ENCODE results near the gene DGKZ.

Gene DGKZ

GRCh38 chr11:46381819-46382645 lies 34.8 kb downstream of the DGKZ start:
- DNase-seq, result peak; percentile 63

GRCh38 chr11:46382646-46383403 lies 35.6 kb downstream of the DGKZ start:
- peak; percentile 85 for DNase-seq

DNA sequence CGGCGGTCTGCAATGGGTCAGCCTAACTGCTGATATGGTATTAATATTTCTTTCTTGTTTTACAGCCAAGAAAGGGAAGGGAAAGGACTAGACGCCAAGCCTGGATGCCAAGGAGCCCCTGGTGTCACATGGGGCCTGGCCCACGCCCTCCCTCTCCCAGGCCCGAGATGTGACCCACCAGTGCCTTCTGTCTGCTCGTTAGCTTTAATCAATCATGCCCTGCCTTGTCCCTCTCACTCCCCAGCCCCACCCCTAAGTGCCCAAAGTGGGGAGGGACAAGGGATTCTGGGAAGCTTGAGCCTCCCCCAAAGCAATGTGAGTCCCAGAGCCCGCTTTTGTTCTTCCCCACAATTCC lies 36.1 kb downstream of the DGKZ start:
- no peak for DNase-seq

- no peak for DNase-seq
Measured at GRCh38 chr11:46383974-46384701, 36.9 kb downstream of the DGKZ start.

- no peak for DNase-seq
Measured at GRCh38 chr11:46385169-46386004, 38.1 kb downstream of the DGKZ start.

DNA sequence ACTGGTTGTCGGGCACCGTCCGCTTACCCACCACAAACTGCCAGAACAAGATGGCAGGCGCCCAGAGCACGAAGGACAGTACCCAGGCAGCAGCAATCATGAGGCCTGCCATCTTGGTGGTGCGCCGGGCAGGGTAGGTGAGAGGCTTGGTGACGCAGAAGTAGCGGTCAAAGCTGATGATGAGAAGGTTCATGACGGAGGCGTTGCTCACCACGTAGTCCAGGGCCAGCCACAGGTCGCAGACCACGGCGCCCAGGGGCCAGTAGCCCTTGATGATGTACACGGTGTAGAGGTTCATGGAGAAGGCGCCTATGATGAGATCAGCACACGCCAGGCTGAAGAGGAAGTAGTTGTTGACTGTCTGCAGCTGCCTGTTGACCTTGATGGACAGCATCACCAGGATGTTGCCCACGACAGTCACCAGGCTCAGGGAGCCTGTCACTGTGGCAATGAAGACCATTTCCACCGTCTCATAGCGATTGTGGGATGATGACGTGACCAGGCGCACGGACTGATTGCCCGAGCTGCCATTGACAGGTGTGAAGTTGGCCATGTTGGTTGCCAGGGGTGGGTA lies 38.8 kb downstream of the DGKZ start:
- DNase-seq, result no peak

DNA sequence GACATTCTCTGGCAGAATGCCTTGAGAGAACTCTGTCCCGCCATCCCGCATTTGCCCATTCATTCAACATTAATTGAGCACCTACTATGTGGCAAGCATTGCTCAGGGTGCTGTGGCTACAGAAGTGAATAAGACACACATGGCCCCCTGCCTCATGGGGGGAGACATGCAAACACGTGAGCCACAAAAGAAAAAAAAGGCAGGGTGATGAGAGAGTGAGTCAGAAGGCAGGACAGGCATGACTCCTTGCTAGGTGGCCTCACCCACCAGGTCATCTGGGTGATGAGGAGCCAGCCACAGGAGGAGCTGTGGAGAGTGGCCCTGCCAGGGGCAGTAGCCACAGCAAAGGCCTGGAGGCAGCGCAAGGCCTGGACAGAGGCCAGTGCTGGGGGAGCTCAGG lies 39.4 kb downstream of the DGKZ start:
- DNase-seq, result no peak

DNA sequence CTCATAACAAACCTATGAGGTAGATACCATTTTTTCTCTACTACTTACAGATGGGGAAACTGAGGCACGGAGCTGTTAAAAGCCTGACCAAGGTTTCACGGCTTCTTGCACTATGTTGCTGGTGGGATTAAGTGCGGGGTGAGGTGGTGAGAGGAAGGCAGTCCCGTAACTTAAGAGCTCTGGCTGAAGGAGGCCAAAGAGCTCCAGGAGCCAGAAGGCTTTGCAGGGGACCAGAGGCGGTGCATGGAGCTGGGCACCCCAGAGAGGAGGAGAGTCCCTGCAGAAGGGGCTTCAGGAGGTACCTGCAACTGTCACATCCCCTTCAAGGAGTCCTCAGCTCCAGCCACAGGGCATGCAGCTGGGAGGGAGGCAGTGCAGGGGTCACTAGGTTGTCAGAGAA lies 40.2 kb downstream of the DGKZ start:
- DNase-seq, result no peak

DNA sequence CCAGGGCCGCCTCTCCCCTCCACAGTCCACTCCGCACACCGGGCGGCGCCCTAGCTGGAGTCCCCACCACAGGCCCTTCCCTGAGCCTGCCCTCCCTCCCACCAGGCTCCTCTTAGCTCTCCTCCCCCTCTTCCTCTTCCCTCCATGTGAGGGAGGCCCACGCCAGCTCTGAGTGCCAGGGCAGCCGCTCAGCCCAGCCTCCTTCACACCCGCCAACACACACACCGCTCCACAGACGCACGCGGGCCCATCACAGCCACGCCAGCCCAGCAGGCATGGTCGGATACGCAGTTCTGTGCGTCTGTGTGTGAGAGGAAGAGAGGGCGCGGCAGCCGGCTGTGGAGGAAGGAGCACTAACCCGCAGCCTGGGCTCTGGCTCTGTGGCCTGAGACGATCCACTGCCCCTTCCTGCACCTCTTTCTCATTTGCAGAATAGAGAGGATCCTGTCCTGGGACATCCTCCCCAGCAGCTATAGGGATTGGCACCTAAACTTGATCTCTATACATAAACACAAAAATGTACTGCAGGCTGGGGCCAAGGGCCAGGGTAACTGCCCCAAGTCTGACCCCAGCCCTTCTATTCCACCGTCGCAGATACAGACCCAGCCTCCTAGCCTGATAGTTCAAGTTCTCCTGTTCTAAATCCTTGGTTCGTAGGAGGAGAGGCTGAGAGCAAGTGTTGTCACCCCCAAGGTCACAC lies 40.8 kb downstream of the DGKZ start:
- DNase-seq, result peak; percentile 38

- peak; percentile 28 for DNase-seq
Measured at GRCh38 chr11:46388619-46389449, 41.6 kb downstream of the DGKZ start.

DNA sequence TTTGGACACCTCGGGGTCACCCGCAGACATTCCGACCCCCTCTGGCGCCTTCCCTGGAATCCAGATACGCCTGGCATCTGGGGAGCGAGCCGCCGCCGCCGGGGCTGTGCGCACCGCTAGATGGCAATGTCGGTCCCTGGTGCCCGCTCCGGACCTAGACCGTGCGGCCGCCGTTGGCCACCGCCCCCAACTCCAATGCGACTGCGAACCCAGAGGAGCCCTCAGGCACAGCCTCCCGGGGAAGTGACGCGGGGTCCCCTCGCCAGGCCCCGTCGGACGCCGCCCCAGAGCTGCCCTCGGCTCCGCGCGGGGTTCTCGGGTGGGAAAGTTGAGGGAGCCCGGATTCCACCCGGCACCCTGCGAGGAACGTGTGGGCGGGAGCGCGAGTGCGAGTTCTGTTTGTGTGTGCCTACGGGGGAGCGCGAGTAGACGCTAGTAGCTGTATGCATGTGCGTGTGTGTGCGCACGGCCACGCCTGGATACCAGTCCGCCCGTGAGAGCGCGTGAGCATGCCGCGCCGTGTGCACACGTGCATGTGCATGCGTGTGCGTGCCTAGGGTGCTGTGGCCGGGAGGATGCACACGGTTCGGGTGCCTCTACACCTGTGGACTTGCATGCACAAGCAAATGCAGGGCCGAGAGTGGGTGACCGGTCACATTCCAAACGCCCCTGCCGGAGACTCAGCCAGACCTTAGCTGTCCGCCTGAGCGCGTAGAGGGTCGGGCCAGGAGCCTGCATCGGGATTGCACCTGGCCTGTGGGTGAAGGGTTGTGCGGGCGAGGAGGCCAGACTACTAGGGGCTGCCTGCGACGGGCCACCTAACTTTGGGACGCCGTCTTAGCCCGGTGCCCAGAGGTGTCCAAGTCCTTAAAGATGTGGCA lies 42.4 kb downstream of the DGKZ start:
- peak; percentile 91 for DNase-seq

- DNase-seq, result peak; percentile 30
Measured at GRCh38 chr11:46390331-46391171, 43.3 kb downstream of the DGKZ start.

DNA sequence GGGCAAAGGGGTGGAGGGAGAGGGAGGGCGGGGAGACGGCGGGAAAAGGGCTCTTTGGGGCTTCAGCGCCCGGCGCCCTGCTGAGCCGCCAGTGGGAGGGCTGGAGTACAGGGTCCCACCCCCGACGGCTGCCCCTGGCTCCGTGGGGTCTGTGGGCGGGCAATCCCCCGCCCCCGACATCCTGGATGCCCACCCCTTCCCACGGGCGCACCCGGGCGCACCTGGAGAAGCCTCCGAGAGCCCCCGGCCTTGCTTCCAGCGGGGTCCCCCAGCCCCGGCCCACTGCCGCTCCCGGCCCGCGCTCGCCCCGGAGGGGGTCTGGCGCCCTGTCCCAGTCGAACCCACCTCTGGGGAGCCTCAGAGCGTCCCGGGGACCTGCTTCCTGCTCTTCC lies 43.9 kb downstream of the DGKZ start:
- DNase-seq, result no peak

GRCh38 chr11:46391578-46392420 lies 44.5 kb downstream of the DGKZ start, which contains the start of gene CHRM4:
Gene CHRM4, minus strand, starts transcription at chr11:46391776. Its CDS starts 5,219 bp downstream, at chr11:46386557.
- peak; percentile 71 for DNase-seq

DNA sequence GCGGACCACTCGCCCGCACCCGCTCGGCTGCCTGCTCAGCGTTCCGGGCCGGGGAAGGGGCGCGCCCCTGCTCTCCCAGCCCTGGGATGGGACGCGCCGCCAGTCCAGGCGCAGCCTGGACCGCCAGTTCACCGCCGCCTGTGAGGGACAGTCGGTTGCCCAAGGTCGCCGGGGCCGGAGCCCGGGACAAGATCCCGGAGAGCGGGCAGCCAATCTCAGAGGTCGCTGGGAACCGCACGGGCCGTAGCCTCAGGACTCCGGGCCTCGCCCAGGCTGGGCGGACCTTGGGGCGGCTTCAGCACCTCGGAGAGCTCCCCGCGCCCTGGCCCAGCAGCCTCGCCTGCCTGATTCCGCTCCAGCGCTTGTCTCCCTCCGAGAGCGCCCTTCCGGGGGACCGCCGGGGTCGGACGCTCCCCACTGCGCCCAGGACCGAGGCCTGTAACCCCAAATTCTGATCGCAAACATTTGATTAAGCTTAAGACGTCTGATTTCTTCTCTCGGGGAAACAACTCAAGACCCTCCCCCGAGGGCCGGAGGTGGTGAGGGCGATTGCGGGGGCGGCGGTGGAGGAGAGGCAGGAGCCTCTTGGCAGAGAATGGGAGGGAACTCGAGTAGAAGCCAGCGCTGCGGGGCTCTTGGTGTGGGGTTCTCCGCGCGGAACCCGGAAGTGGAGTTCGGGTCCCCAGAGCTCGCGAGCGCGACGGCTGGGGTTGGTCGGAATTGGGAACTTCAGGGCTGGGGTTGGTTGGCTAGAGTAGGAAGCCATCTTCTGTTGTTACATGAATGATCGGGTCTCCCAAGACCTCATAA lies 45.4 kb downstream of the DGKZ start:
- DNase-seq, result peak; percentile 92

- DNase-seq, result no peak
Measured at GRCh38 chr11:46393231-46393616, 46.0 kb downstream of the DGKZ start.

DNA sequence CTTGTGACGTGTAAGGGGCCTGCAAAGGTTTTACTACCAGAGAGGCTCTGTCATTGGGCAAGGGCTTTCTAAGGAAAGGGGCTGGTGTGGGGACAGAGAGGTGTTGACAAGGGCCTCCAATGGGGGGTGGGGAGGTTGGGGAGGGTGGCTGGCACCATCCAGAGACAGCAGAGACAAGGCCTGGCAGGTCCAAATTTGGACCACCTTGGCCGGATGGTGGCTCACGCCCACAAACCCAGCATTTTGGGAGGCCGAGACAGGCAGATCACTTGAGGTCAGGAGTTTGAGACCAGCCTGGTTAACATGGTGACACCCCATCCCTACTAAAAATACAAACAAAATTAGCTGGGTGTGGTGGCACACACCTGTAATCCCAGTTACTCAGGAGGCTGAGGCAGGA lies 46.5 kb downstream of the DGKZ start:
- no peak for DNase-seq

Measured in eye (tissue), 1 donor.